GM12878 (cell line): ENCODE measurements around the gene S100A7. TPM values are rescaled to one million over a fixed set of nuclear protein-coding genes. Genes with fewer than 3 reads are reported as not detected.

Source experiments
- ATAC-seq: fragments of 200-7000 bp; cut with Tn5 transposase; 3 replicates; pipeline ENCODE4 v1.9.1; 2020; ENCODE audit warnings: mild to moderate bottlenecking, moderate library complexity
- BruUV-seq: library from RNA; stranded (reverse); fragments of 400-500 nt; replicated peaks from 2 replicates; lab custom pipeline; 2021; lab: Mats Ljungman, UMichigan
- CTCF ChIA-PET: fragments of 300-600 bp; sonication (Branson Sonifier 250); formaldehyde crosslinking; extraction: SDS; loops from one replicate; lab custom pipeline; 2021; ENCODE audit warnings: inconsistent platforms; lab: Yijun Ruan, JAX
- POLR2A ChIA-PET: fragments of 350-600 bp; formaldehyde crosslinking; extraction: SDS; loops from one replicate; lab custom pipeline; 2021; ENCODE audit warnings: inconsistent platforms; lab: Charles Lee
- RAD21 ChIA-PET: fragments of 300-600 bp; sonication (Branson Sonifier 250); formaldehyde crosslinking; loops from one replicate; lab custom pipeline; 2023; ENCODE audit warnings: antibody characterized with exemption; ENCODE audit not compliant: unreplicated experiment; lab: Charles Lee
- SMC1A ChIA-PET: fragments of 300-600 bp; sonication (Branson Sonifier 250); formaldehyde crosslinking; loops from one replicate; lab custom pipeline; 2023; ENCODE audit not compliant: unreplicated experiment, uncharacterized antibody; lab: Charles Lee
- DNase-seq: peaks from one replicate; pipeline ENCODE4 v3.0.0-alpha.2; 2011; ENCODE audit warnings: low read depth, low spot score
- FAIRE-seq: peaks from 3 replicates; lab custom pipeline; 2011; peaks lifted over from hg19 to GRCh38; lab: Jason Lieb, UNC
- H2AFZ ChIP-seq: 2 replicates; pipeline ENCODE4 v1.6.0; 2011; ENCODE audit warnings: low read depth, low read length, control low read depth; ENCODE audit not compliant: control insufficient read depth
- H3K27ac ChIP-seq: 2 replicates; pipeline ENCODE4 v1.5.1; 2011; ENCODE audit warnings: control low read depth; ENCODE audit not compliant: control insufficient read depth, insufficient read depth
- H3K27me3 ChIP-seq, 2 experiments: replicated peaks in 1 of 2; 2 replicates each; pipeline versions ENCODE4 v1.6.0 to v1.6.1; 2011; ENCODE audit warnings: low read length in 1 of 2; ENCODE audit not compliant: control insufficient read depth in 2 of 2, insufficient read depth in 2 of 2
- H3K36me3 ChIP-seq, 2 experiments: 2 replicates each; pipeline ENCODE4 v1.5.1; 2011; ENCODE audit warnings: low read length in 1 of 2; ENCODE audit not compliant: control insufficient read depth in 2 of 2, insufficient read depth in 2 of 2
- H3K4me1 ChIP-seq: 2 replicates; pipeline ENCODE4 v1.6.1; 2011; ENCODE audit warnings: mild to moderate bottlenecking, low read length, moderate library complexity, mixed read lengths; ENCODE audit not compliant: control insufficient read depth, insufficient read depth
- H3K4me2 ChIP-seq: 2 replicates; pipeline ENCODE4 v1.6.0; 2011; ENCODE audit warnings: control low read depth; ENCODE audit not compliant: control insufficient read depth, insufficient read depth
- H3K4me3 ChIP-seq: fragments of 200-600 bp; sonication (generic); 2 replicates; pipeline ENCODE4 v1.5.1; 2016
- H3K79me2 ChIP-seq: 2 replicates; pipeline ENCODE4 v1.6.0; 2011; ENCODE audit warnings: low read length; ENCODE audit not compliant: control insufficient read depth, insufficient read depth
- H3K9ac ChIP-seq: 2 replicates; pipeline ENCODE4 v1.8.0; 2011; ENCODE audit warnings: low read length, control low read depth, mixed read lengths; ENCODE audit not compliant: control insufficient read depth, insufficient read depth
- H3K9me3 ChIP-seq: replicated peaks from 3 replicates; pipeline ENCODE4 v1.5.1; 2011; ENCODE audit warnings: mild to moderate bottlenecking, low read length; ENCODE audit not compliant: control insufficient read depth, insufficient read depth
- H4K20me1 ChIP-seq: 2 replicates; pipeline ENCODE4 v1.6.0; 2011; ENCODE audit not compliant: control insufficient read depth, insufficient read depth
- BCL11A ChIP-seq: IDR thresholded peaks from 2 replicates; pipeline ENCODE4 v1.6.1; 2011; ENCODE audit warnings: low read depth, low read length
- ETV6 ChIP-seq, 2 experiments: fragments of 450-650 bp in 1 of 2; IDR thresholded peaks in 1 of 2; conservative IDR thresholded peaks in 1 of 2; 2 replicates each; pipeline ENCODE4 v1.6.1; 2014; ENCODE audit warnings: antibody characterized with exemption in 1 of 2, borderline replicate concordance in 1 of 2, low read depth in 1 of 2, mild to moderate bottlenecking in 1 of 2, moderate library complexity in 1 of 2
- FOXM1 ChIP-seq: IDR thresholded peaks from 2 replicates; pipeline ENCODE4 v1.6.1; 2012; ENCODE audit warnings: low read depth, mild to moderate bottlenecking, inconsistent platforms, low read length, moderate library complexity
- ZBTB40 ChIP-seq: fragments of 450-650 bp; IDR thresholded peaks from 2 replicates; pipeline ENCODE4 v1.6.1; 2016; ENCODE audit warnings: mild to moderate bottlenecking, moderate library complexity, borderline replicate concordance
- ZNF622 ChIP-seq: fragments of 450-650 bp; IDR thresholded peaks from 2 replicates; pipeline ENCODE4 v1.6.1; 2017; ENCODE audit warnings: mild to moderate bottlenecking, inconsistent platforms
- WGBS: methylation state at CpG from one replicate; pipeline ENCODE4 v1.1.6; 2016; ENCODE audit warnings: low lambda C conversion rate; ENCODE audit not compliant: insufficient replicate concordance, insufficient coverage; ENCODE audit errors: missing lambda C conversion rate; 5-methylcytosine and 5-hydroxymethylcytosine counted together
- in situ Hi-C: fragments of 300-500 bp; cut with MboI; formaldehyde crosslinking; loops from 9 replicates; pipeline ENCODE4 v1.14.3; 2018; ENCODE audit warnings: mixed read lengths
- intact Hi-C: fragments of 100-400 bp; cut with micrococcal nuclease; formaldehyde crosslinking; loops from one replicate; pipeline ENCODE4 v1.14.2; 2022; ENCODE audit not compliant: unreplicated experiment
- polyA plus RNA-seq, 11 experiments: library from polyadenylated mRNA; depleted of rRNA in 4 of 11; unstranded in 6 of 11; stranded (reverse) in 5 of 11; fragments of >200 nt; fragmentation: Nextera tagmentation in 4 of 11; fragmentation: Illumina TruSeq in 1 of 11; extraction: Ambion mirVana in 4 of 11; extraction: Trizol in 1 of 11; gene quantifications; 1 replicate in 1 of 11; 2 replicates in 10 of 11; pipeline versions ENCODE4 v1.2.1 to v1.2.3, GENCODE V29; 2011 to 2016; ENCODE audit warnings: inconsistent platforms in 2 of 11, missing spikeins in 2 of 11, low read depth in 1 of 11
- total RNA-seq, 4 experiments: library from RNA; depleted of rRNA in 3 of 4; stranded (reverse); fragments of >200 nt in 3 of 4; fragmentation: Illumina TruSeq in 1 of 4; extraction: Trizol in 1 of 4; gene quantifications; 2 replicates each; pipeline versions ENCODE4 v1.2.1 to v1.2.3, GENCODE V29; 2013 to 2021

The S100A7 gene
- total and polyA plus RNA-seq, 10 of the 15 experiments (the other 5 are each of a cell fraction or from before 2014, with no cell fraction given) = not detected

- no peak for TF ChIP-seq ZBTB40
Measured at GRCh38 chr1:153432874-153433681, 27.4 kb downstream of the S100A7 start (continued).

GRCh38 chr1:153431928-153432327 lies 28.5 kb downstream of the S100A7 start:
- WGBS = 6% methylated on average over 4 of the region's 4 CpGs
- H2AFZ ChIP-seq = no peak overlapping the region
- no peak overlapping the region for H3K4me2 ChIP-seq
- ChIA-PET RAD21 (no interaction called here), SMC1A (no interaction called here), CTCF (no interaction called here)
- no peak overlapping the region for H3K9ac ChIP-seq
- H3K9me3 ChIP-seq = no peaks in the 10 kb centered on the region
- no peaks in the 10 kb centered on the region for H3K36me3 ChIP-seq
- no peaks in the 10 kb centered on the region; a peak in 2 of 4 replicates for H3K27me3 ChIP-seq
- no peak overlapping the region for H3K4me3 ChIP-seq
- in situ Hi-C loops = no loop called here
- H4K20me1 ChIP-seq = no peaks in the 10 kb centered on the region
- ATAC-seq = no peak
- no peak for DNase-seq
- no TSS peak for BruUV-seq
- TF ChIP-seq ETV6 (conservative IDR thresholded peaks at IDR 0.05 in 1 of 2, IDR thresholded peaks at IDR 0.05 in 1 of 2; ENCODE audit: borderline replicate concordance in 1 of 2, low read depth in 1 of 2) (no peak), FOXM1 (no peak), ZNF622 (no peak), BCL11A (no peak)
- TF ChIP-seq, all 136 proteins: peak for 0
- no peak overlapping the region for H3K27ac ChIP-seq
- no peaks in the 10 kb centered on the region for H3K79me2 ChIP-seq
- intact Hi-C loops = no loop called here
- no peak for FAIRE-seq
- no peaks in the 10 kb centered on the region for H3K4me1 ChIP-seq
- POLR2A ChIA-PET = no interaction called here
